Prostate gland (tissue), 2 donors: ENCODE data around the gene ATP8B3. TPM values are rescaled to one million over a fixed set of nuclear protein-coding genes. Genes with fewer than 3 reads are reported as not detected.

Experiments
- DNase-seq: peaks from one replicate; pipeline ENCODE4 v3.0.0-alpha.2; 2019; ENCODE audit warnings: low spot score
- H3K27ac ChIP-seq, 2 donors: fragments of 200-600 bp; sonication (generic); 2 replicates each; pipeline ENCODE4 v1.5.1; 2017 to 2019
- H3K27me3 ChIP-seq: fragments of 200-600 bp; sonication (generic); replicated peaks from 2 replicates; pipeline ENCODE4 v1.5.1; 2019; ENCODE audit not compliant: insufficient read depth
- H3K36me3 ChIP-seq, 2 donors: fragments of 200-600 bp; sonication (generic); 1 replicate in 1 of 2; 2 replicates in 1 of 2; pipeline versions ENCODE4 v1.5.1 to v1.8.1; 2017 to 2019
- H3K4me1 ChIP-seq: fragments of 200-600 bp; sonication (generic); replicated peaks from 2 replicates; pipeline ENCODE4 v1.5.1; 2019
- H3K4me3 ChIP-seq, 2 donors: fragments of 200-600 bp; sonication (generic); 2 replicates each; pipeline ENCODE4 v1.5.1; 2017 to 2019
- H3K9me3 ChIP-seq: fragments of 200-600 bp; sonication (generic); 2 replicates; pipeline ENCODE4 v1.5.1; 2017
- POLR2A ChIP-seq: fragments of 450-650 bp; IDR thresholded peaks from one replicate; pipeline ENCODE4 v1.6.1; 2016; ENCODE audit warnings: antibody characterized with exemption, mild to moderate bottlenecking
- POLR2AphosphoS5 ChIP-seq: sonication (generic); formaldehyde crosslinking; IDR thresholded peaks from one replicate; pipeline ENCODE4 v1.6.1; 2017; ENCODE audit warnings: antibody characterized with exemption
- WGBS: methylation state at CpG from one replicate; pipeline ENCODE4 v1.1.5; 2018; 5-methylcytosine and 5-hydroxymethylcytosine counted together
- intact Hi-C: fragments of 100-400 bp; cut with DNase I; formaldehyde crosslinking; loops from one replicate; pipeline ENCODE4 v1.14.2; 2022
- total RNA-seq, 2 donors: library from RNA; depleted of rRNA; stranded (reverse); fragments of >200 nt; gene quantifications; one replicate each; pipeline ENCODE4 v1.1.0, GENCODE V29; 2016
- TF ChIP-seq, protein P1 (sequence below), 4 experiments: fragments of 200-600 bp in 2 of 4; fragments of 450-650 bp in 2 of 4; sonication (generic) in 2 of 4; IDR thresholded peaks; 1 replicate in 3 of 4; 2 replicates in 1 of 4; pipeline ENCODE4 v1.5.1; 2016 to 2019; ENCODE audit warnings: antibody characterized with exemption in 4 of 4, mild to moderate bottlenecking in 2 of 4, moderate library complexity in 2 of 4

The ATP8B3 gene
- total RNA-seq, 2 donors from 2014 or later = 0.18 to 4.7 TPM

DNA sequence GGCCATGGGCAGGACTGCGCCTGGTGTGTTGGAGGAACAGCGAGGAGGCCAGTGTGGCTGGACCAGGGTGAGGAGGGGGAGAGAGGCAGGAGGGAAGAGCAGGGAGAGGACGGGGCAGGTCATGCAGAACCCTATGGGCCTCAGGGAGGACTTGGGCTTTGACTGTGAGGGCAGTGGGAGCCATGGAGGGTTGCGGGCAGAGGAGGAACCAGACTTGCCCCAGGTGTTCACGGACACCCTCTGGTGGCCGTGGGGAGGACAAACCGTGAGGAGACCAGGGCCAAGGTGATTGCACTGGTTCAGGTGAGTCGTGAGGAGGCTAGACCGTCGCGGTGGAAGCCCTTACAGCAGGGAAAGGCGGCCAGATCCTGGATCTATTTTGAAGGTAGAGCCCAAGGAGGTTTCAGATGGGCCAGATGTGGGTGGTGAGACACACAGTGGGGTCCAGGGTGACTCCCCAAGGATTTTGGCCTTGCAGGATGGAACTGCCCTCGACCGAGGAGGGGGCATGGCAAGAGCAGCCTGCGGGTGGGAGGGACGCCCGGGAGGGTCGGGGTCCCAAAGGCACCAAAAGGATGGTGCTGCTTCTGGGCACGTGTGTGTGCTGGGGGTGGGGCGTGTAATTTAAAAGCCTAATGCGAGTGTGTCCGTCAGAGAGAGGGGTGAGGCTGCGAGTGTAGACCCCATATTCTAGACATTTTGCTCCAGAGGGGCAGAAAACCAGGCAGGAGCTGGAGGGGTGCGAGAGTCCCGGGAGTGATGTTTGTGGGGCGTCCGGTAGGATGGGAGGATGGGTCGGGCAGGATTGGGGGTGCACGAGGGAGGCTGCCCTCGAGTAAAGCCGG is 39.0 kb upstream of the ATP8B3 start:
- TF ChIP-seq POLR2A (no peak), POLR2AphosphoS5 (no peak)
- TF ChIP-seq, protein P1, sequence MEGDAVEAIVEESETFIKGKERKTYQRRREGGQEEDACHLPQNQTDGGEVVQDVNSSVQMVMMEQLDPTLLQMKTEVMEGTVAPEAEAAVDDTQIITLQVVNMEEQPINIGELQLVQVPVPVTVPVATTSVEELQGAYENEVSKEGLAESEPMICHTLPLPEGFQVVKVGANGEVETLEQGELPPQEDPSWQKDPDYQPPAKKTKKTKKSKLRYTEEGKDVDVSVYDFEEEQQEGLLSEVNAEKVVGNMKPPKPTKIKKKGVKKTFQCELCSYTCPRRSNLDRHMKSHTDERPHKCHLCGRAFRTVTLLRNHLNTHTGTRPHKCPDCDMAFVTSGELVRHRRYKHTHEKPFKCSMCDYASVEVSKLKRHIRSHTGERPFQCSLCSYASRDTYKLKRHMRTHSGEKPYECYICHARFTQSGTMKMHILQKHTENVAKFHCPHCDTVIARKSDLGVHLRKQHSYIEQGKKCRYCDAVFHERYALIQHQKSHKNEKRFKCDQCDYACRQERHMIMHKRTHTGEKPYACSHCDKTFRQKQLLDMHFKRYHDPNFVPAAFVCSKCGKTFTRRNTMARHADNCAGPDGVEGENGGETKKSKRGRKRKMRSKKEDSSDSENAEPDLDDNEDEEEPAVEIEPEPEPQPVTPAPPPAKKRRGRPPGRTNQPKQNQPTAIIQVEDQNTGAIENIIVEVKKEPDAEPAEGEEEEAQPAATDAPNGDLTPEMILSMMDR (IDR thresholded peaks at IDR 0.05) = no peak
- DNase-seq = no peak
- intact Hi-C loops = no loop called here
- no peaks in the 10 kb centered on the region for H3K36me3 ChIP-seq
- H3K27ac ChIP-seq = no peak overlapping the region
- no peaks in the 10 kb centered on the region for H3K27me3 ChIP-seq
- WGBS = 70% methylated on average over 31 of the region's 31 CpGs
- H3K4me1 ChIP-seq = peaks cover 14% of the 10 kb centered on the region
- H3K9me3 ChIP-seq = no peaks in the 10 kb centered on the region
- H3K4me3 ChIP-seq = no peak overlapping the region

DNA sequence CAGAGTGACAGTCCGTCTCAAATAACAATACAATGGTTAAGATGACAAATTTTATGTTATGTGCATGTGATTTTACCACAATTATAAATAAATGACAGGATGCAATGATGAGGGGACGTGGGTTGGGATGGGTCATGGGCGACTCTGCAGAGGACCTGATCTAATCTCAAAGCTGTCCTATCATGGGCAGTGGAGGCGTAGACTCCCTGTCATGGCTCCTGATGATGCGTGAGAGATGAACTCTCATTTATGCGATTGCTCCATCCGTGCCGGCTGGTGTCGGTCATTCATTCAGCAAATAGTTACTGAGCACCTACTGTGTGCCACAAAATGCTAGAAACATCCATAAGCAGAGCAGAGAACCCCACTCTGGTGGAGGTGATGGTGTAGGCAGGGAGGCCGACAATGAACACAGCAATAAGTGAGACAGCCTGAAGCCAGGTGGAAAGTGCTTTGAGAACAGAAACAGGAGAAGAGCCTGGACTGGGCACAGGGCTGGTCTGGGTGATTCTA is 37.9 kb upstream of the ATP8B3 start:
- Histone ChIP-seq H3K27me3 (no peaks in the 10 kb centered on the region), H3K4me3 (no peak overlapping the region), H3K4me1 (peaks cover 17% of the 10 kb centered on the region), H3K27ac (no peak overlapping the region), H3K36me3 (no peaks in the 10 kb centered on the region), H3K9me3 (no peaks in the 10 kb centered on the region)
- no peak for DNase-seq
- intact Hi-C loops = no loop called here
- TF ChIP-seq POLR2A (no peak), POLR2AphosphoS5 (no peak)
- TF ChIP-seq, protein P1 (IDR thresholded peaks at IDR 0.05) = no peak
- 86% methylated on average over 10 of the region's 10 CpGs for WGBS

DNA sequence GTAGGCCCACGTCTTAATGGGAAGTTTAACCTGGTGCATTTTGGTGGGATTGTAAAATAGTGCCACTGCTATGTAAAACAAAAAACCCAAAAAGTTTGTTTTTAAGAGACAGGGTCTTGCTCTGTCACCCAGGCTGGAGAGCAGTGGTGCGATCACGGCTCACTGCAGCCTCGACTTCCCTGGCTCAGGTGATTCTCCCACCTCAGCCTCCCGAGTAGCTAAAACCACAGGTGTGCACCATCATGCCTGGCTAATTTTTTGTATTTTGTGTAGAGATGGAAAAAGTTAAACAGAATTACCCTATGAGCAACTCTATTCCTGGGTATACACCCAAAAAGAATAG is 37.0 kb upstream of the ATP8B3 start:
- H3K36me3 ChIP-seq = no peaks in the 10 kb centered on the region
- H3K27ac ChIP-seq = peak overlapping the region in 1 of 2 donors; percentile 95
- 59% methylated on average over 5 of the region's 5 CpGs for whole genome bisulfite sequencing
- no peak for DNase-seq
- TF ChIP-seq POLR2AphosphoS5 (no peak), POLR2A (no peak)
- TF ChIP-seq, protein P1 (IDR thresholded peaks at IDR 0.05) = no peak
- peaks cover 26% of the 10 kb centered on the region for H3K4me1 ChIP-seq
- H3K27me3 ChIP-seq = no peaks in the 10 kb centered on the region
- no peak overlapping the region for H3K4me3 ChIP-seq
- H3K9me3 ChIP-seq = no peaks in the 10 kb centered on the region
- intact Hi-C loops = no loop called here

DNA sequence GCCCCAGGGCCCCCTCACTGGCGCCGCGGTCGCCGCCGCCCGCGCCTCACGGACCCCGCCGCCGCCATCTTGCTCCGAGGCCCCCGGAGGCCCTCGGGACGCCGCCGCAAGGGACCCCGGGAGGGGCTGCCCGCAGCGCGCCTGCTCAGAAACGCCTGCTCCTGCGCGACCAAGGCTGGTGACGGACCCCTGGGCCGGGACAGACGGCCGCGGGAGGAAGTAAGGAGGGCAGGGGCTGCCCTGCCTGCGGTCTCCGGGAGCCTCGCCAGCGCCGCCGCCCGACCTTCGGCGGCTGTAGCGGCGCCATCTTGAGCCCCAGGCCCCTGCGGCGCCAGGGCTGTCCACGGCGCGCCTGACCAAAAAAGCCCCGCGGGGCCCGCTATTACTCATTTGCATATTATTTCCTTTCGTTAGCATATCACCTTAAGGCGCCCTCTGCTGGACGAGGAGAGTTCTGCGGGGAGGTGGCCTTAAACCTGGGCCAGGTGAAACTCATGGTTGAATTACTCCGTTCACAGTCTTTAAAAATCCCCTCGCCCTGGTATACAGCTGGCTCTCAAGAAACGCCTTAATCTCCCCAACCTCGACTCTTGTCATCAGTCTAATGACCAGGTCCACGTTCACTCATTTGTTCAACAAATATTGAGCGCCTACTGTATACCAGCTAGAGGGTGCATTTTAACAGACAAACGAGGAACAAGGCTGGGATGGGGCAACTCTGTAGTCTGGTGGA is 36.5 kb upstream of the ATP8B3 start, which contains the start of gene REXO1:
Gene REXO1, minus strand, starts transcription at position 85 of the 733 bp plus-strand sequence. CDS start 125 bp downstream, outside the sequence.
- Histone ChIP-seq H3K9me3 (no peaks in the 10 kb centered on the region), H3K36me3 (no peaks in the 10 kb centered on the region), H3K4me3 (peak within 1 kb of the TSS; percentile 93 to 95), H3K27me3 (no peaks in the 10 kb centered on the region), H3K27ac (peak within 1 kb of the TSS; percentile 95 to 100), H3K4me1 (peaks cover 31% of the 10 kb centered on the region)
- intact Hi-C loops = no loop called here
- 2% methylated on average over 41 of the region's 60 CpGs for WGBS
- TF ChIP-seq POLR2AphosphoS5 (peak; percentile 85), POLR2A (peak; percentile 27)
- TF ChIP-seq, protein P1 (IDR thresholded peaks at IDR 0.05) = peak; percentile 91 to 97 (median 94)
- peak; percentile 94 for DNase-seq
